ENCODE results near the gene ADGRD2.

The ADGRD2 gene

DNA sequence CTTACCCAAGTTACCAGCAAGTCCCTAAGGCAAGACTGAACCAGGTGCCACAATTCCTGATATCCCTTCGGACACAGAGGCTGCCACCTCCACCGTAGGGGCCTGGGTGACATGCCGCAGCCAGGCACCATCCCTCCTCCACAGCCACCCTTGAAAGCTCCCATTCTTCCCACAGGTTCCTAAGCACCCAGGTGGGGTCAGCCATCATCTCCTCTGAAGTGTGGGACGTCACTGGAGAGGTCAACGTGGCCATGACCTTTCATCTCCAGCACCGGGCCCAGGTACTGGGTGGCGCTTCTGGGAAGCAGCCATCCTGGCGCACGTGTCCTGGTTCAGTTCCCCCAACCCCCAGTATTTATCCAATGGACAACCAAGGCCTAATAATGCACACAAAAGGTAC lies 8.2 kb downstream of the ADGRD2 start:
- DNase-seq: no peak

- DNase-seq: no peak
These were observed 12.5 kb downstream of the ADGRD2 start for GRCh38 chr9:124462739-124463138.

- DNase-seq: no peak
These were observed 15.5 kb downstream of the ADGRD2 start for GRCh38 chr9:124465736-124466135.

GRCh38 chr9:124467410-124468060 lies 17.3 kb downstream of the ADGRD2 start:
- DNase-seq: no peak

GRCh38 chr9:124468061-124468740 lies 17.9 kb downstream of the ADGRD2 start:
- DNase-seq: no peak

DNA sequence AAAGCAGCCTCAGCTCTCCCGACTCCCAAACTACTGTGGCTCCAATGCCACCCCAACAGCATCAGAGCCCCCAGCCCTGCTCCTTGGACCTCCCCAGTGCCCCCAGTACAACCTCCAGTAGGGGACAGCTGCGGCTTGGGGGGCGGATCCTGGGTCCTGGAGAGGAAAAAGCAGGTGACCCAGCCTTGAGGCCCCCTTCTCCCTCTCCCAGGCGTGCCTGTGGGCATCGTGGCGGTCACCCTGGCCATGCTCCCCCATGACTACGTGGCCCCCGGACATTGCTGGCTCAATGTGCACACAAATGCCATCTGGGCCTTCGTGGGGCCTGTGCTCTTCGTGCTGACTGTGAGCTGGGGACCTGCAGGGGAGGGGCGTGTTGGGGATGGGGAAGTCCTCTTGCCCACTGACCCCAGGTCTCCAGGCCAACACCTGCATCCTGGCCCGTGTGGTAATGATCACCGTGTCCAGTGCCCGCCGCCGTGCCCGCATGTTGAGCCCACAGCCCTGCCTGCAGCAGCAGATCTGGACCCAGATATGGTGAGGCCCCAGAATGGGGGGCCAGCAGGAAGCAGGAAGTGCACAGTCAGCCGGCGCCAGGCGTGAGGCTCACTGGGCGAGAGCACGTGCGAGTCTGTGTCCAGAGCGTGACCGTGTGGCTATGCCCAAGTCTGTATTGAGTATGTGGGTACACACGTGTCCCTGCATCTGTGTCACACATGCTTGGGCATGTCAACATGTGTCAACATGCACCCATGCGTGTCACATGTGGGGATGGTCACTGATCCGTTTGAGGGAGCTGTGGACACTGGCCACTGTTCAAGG lies 19.0 kb downstream of the ADGRD2 start:
- DNase-seq: no peak

- no peak for DNase-seq
These were observed 20.1 kb downstream of the ADGRD2 start for GRCh38 chr9:124470306-124470705.

- no peak for DNase-seq
These were observed 20.5 kb downstream of the ADGRD2 start for GRCh38 chr9:124470726-124471125.

GRCh38 chr9:124471761-124472160 lies 21.5 kb downstream of the ADGRD2 start:
- no peak for DNase-seq

- DNase-seq: no peak
These were observed 22.5 kb downstream of the ADGRD2 start for GRCh38 chr9:124472770-124473169.

GRCh38 chr9:124473310-124473709 lies 23.1 kb downstream of the ADGRD2 start:
- DNase-seq: no peak

- no peak for DNase-seq
These were observed 23.9 kb downstream of the ADGRD2 start for GRCh38 chr9:124474151-124474550.

GRCh38 chr9:124475158-124475867 lies 25.1 kb downstream of the ADGRD2 start:
- peak; percentile 8 for DNase-seq

- no peak for DNase-seq
These were observed 25.8 kb downstream of the ADGRD2 start for GRCh38 chr9:124475868-124476690.

DNA sequence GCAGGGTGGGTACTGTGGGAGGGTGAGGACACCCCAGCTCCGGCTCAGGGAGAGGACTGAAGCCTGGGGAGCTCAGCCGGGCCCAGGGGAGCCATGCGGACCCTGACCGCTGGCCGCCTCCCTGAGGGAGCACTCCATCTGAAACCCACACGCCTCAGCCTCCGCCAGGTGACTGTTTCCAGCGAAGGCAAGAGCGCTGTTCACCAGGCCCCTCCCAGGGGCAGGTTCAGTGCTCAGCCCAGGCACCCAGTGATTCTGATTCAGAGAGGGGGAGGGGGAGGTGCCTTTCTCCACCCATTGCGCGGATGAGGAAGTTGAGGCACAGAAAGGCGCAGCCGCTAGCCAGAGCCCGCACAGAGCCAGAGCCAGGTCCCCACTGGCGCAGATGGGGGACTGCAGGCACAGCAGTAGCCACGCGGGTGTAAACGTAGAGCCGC lies 27.0 kb downstream of the ADGRD2 start:
- no peak for DNase-seq

DNA sequence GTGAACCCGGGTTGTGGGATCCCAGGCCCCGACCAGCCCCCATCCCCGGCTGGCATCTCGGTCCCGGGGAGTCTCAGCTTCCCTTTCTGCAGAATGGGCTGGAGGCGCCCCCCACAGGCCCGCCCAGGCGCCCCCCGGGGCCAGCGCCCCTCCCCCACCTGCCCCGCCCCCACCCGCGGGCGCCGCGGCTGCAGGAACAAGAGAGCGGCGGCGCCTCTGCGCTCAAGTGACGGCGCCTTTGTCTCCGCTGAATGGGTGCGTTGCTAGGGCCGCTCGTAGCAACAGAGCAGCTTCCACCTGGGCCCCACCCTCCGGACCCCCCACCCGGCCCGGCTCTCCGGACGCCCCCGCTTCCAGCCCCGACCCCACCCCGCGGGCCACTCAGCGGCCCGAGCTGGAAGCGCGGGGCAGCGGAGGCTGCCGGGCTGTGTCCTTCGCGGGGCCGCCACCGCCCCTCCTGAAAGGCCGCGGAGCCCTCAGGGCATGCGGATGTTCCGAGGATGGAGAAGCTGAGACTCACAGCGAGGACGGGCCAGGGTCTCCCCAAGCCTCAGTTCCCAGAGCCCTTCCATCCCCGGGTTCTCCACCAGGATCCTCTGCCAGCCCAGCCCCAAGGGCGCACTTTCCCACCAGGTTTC lies 27.5 kb downstream of the ADGRD2 start:
- DNase-seq: no peak

- no peak for DNase-seq
These were observed 28.1 kb downstream of the ADGRD2 start for GRCh38 chr9:124478354-124478753.

- DNase-seq: no peak
These were observed 29.1 kb downstream of the ADGRD2 start for GRCh38 chr9:124479371-124479770.

- no peak for DNase-seq
These were observed 29.8 kb downstream of the ADGRD2 start for GRCh38 chr9:124479947-124480620.

- peak; percentile 23 for DNase-seq
These were observed 30.4 kb downstream of the ADGRD2 start for GRCh38 chr9:124480621-124480981.

- DNase-seq: no peak
These were observed 30.9 kb downstream of the ADGRD2 start for GRCh38 chr9:124481115-124481514.
